ENCODE data around the gene NIT2.

DNA sequence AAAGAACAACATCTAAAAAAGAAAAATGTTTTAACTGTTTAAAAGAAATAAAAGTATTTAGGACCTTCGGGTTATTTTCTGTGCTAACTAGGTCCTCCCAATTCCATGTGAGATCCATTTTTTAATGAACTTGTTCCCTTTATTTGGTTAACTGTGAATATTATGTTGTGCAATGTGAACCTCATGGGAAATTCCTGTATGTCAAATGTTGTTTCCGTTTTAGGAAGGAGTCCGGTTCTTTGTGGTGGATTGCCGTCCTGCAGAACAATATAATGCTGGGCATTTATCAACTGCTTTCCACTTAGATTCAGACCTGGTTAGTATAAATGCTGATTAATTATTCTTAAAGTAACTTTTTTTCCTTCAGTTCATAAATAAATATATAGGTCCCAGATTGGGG, 35.5 kb upstream of the NIT2 start:
- TF ChIP-seq, protein P1, sequence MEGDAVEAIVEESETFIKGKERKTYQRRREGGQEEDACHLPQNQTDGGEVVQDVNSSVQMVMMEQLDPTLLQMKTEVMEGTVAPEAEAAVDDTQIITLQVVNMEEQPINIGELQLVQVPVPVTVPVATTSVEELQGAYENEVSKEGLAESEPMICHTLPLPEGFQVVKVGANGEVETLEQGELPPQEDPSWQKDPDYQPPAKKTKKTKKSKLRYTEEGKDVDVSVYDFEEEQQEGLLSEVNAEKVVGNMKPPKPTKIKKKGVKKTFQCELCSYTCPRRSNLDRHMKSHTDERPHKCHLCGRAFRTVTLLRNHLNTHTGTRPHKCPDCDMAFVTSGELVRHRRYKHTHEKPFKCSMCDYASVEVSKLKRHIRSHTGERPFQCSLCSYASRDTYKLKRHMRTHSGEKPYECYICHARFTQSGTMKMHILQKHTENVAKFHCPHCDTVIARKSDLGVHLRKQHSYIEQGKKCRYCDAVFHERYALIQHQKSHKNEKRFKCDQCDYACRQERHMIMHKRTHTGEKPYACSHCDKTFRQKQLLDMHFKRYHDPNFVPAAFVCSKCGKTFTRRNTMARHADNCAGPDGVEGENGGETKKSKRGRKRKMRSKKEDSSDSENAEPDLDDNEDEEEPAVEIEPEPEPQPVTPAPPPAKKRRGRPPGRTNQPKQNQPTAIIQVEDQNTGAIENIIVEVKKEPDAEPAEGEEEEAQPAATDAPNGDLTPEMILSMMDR (IDR thresholded peaks at IDR 0.05) = no peak
- no peak for TF ChIP-seq POLR2AphosphoS5 (IDR thresholded peaks at IDR 0.05)
- no peak for TF ChIP-seq EP300 (IDR thresholded peaks at IDR 0.05)
- TF ChIP-seq POLR2A (IDR thresholded peaks at IDR 0.05) = no peak
